GM18505 (cell line): ENCODE data around the gene GDAP1L1.
"Not testable (repeated sequence)": the region's sequence is repeated elsewhere in the genome, so short reads cannot be mapped to it uniquely, and the experiment has no call there.

Experiments used
- ATAC-seq: cut with Tn5 transposase; IDR thresholded peaks from one replicate; pipeline ENCODE4 v1.9.1; 2021; ENCODE audit not compliant: unreplicated experiment
- POLR2A ChIP-seq: IDR thresholded peaks from 4 replicates; pipeline ENCODE4 v1.6.1; 2011; ENCODE audit warnings: borderline replicate concordance; ENCODE audit not compliant: insufficient read depth, insufficient read length; ENCODE audit errors: extremely low read depth

GDAP1L1 gene

DNA sequence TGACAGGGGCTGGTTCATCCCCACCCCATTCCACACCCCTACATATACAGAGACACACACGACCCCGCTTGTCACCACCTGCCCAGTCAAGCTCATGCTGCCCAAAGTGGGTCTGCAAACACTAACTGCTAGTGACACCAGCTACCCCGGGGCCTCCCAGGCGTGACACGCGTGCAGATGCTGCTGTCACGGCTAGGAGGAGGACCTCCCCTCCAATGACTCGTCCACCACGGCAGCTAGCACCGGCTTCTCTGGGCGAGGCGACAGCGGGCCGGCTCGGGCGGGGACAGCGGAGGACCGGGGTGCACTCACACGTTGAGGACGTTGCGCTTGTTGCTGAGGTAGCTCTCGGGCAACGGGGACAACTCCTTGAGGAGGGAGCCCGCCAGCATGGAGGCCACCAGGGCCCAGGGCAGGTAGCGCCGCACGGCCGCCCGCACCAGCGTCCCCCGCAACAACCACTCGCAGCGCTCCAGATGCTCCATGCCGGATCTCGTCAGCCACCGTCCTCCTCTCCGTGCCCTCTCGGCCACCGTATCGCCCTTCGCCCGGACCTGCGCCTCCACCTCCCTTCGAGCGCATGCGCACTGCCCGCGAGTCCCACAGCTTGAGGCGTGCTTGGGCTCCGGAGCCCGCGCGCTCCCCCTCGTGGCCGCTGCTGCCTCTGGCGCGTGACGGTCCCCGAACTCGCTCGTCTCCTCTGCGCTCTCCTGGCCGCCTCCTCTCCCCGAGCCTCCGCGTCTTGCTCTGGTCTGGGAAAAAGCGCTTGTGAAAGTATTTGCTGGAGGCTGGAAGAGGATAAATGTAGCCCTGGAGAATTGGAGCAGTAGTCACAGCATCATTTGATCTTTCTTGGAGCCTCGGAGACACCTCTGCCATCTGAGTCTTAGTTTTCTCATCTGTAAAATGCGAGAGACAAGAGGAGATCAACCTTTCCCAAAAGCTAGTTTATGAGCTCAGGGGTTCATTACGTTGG, 63.8 kb downstream of the GDAP1L1 start, which contains the start of gene FITM2:
Gene FITM2 (minus strand): TSS at position 539 of the 976 bp plus-strand sequence. CDS start 54 bp downstream, at position 485.
- TF ChIP-seq POLR2A = peak; percentile 66

DNA sequence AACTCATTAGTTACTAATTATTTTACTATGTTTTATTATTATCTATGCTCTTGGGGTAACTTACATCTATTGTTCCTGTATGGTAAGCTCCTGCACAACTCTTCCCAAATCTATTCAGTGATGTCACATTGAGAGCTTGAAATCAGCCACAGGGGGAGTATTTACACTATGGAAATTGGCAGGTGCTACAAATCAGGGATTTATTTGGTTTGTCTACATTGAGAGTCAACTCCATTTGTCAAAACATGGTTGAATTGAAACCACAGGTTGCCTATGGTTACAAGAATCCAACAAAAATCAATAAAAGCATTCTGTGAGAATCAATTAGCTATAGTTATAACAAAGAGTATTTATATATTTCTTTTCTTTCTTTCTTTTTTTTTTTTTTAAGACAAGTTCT, 67.8 kb downstream of the GDAP1L1 start:
- TF ChIP-seq POLR2A = no peak
- ATAC-seq = no peak

More for the DNA sequence above, 63.8 kb downstream of the GDAP1L1 start, which contains the start of gene FITM2:
- ATAC-seq = peak; percentile 91

DNA sequence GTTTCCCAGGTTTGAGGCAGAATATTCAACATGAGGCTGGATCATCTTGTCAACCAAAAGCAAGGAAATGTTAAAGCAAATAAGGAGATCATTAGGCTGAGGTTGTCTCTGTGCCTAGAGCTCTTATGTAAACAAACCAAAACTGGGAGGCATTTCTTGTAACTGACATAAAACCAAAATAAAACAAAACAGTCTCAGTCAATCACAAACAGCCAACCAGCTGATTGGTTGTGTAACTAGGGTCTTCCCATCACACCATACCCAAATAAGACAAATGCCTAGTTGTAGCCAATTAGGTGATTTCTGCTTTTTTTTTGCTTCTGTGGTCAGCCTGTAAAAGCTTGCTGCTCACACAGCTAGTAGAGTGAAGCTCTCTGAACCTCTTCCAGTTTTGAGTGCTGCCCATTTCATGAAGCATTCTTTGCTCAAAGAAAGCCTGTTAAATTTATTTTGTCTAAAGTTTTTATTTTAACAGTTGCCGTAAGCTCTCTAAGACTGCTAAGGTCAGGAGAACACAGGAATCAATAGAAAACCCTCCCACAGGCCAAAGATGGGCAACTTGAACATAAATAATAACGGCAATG, 72.8 kb downstream of the GDAP1L1 start:
- TF ChIP-seq POLR2A = no peak
- ATAC-seq = no peak

DNA sequence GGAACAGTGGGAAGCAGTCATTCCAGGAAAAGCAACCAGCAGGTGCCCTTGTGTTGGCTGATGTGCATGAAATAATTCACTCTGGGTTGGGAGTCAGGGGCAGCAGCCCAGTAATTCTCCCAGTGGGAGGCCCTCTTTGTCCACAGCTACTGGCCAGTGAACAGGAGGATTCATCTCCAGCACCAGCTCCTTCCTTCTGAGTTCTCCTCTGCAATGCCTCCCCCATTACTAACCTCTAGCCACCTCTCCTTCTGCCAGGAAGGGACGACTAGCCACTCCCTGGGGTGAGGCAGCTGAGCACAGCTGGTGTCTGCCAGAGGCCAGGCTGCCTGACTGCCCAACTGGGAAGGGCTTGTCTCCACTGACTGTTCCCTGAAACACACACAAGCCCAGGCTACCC, 77.2 kb downstream of the GDAP1L1 start:
- no peak for ATAC-seq
- no peak for TF ChIP-seq POLR2A

DNA sequence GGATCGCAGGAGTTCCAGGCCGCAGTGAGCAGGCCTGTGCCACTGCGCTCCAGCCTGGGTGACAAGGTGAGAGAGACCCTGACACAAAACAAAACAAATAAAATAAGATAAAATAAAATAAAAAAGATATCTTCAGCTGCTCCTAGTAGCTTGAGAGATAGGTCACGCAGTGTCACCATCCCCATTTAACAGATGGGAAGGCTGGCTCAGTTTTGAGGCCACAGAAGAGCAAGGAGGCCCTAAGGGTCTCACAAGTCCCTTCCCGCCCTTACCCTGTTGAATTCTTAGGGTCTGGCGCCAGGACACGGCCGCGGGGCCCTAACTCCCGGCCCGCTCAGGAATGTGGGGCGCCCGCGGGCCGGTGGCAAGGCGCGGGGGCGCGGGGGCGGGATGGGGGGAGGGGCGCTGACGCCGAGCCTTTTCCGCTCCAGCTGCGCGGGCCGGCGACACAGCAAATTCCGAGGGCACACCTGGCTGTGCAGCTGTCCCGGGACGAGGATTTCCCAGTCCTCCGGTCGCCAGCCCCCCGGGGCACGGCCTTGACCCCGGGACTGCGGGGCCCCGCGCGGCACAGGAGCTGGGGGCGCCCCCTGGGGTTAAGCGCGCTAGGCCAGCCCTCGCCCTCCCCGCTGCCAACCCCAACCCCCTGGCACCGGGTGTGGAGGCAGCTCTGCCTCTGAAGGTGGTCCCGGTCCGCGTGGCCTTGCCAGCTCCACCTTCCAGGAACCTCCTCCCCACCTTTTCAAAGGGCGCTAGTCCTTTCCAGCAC, 79.5 kb downstream of the GDAP1L1 start:
- no peak for ATAC-seq
- TF ChIP-seq POLR2A = no peak

DNA sequence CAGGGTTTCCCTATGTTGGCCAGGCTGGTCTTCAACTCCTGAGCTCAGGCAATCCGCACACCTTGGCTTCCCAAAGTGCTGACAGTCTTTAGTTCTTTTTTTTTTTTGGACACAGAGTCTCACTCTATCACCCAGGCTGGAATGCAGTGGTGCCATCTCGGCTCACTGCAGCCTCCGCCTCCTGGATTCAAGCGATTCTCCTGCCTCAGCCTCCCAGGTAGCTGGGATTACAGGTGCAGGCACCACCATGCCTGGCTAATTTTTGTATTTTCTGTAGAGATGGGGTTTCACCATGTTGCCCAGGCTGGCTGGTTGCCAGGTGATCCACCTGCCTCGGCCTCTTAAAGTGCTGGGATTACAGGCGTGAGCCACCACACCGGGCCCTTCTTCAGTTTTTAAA, 80.6 kb downstream of the GDAP1L1 start:
- ATAC-seq = not testable (repeated sequence)

DNA sequence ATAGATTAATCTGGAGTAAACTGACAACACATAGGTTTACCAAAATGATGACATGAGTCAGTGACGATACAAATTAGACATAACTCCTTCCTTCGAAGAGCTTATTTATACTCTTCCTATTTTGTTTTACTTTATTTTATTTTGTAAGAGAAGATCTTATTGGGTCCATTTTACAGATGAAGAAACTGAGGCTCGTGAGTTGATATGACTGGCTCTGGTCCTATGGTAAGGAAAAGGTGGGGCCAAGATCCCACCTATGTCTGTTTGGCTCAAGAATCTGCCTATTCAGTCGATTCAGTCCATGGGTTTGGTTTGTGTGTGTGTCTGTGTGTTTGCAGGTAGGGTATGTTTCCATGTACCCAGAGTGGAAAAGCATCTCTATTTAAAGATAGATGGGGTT, 81.3 kb downstream of the GDAP1L1 start:
- no peak for TF ChIP-seq POLR2A
- ATAC-seq = no peak
